Activated T-cell treated with anti-CD3 and anti-CD28 coated beads, Interleukin-2, amount 50 U/mL, for 1 hour (primary cell): ENCODE measurements around the gene PRKCI.

Source experiments
- DNase-seq: peaks from one replicate; pipeline ENCODE4 v3.0.0-alpha.2; 2020

PRKCI gene

GRCh38 chr3:170346481-170347392, 124.5 kb downstream of the PRKCI start:
- no peak for DNase-seq

GRCh38 chr3:170350515-170351413, 128.5 kb downstream of the PRKCI start:
- DNase-seq, result no peak

DNA sequence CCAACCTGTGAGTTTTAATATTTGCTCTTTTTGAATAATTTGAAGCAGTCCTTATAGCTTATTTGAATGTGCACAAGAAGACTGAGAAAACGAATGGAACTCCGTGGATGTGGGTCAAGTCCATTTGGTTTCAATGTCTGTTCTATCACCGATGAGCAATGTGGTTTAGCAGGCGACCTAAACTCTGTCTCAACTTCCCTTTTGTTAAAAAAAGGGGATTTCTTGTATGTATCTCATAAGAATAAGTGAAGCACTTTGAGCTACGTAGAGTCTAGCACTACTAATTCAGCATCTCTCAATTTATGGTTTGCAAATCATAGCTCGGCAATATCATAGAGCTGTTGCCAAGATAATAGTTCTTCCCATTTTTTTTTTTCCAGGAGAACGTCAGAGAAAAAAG, 130.7 kb downstream of the PRKCI start:
- DNase-seq, result no peak

GRCh38 chr3:170353485-170353884, 131.3 kb downstream of the PRKCI start:
- no peak for DNase-seq

GRCh38 chr3:170354760-170355159, 132.5 kb downstream of the PRKCI start:
- no peak for DNase-seq
